Uterus (tissue), 4 donors: ENCODE measurements around the gene ZNF804B. TPM values are rescaled to one million over a fixed set of nuclear protein-coding genes. Genes with fewer than 3 reads are reported as not detected.

Experiments
- DNase-seq, 2 donors: peaks; one replicate each; pipeline ENCODE4 v3.0.0-alpha.2; 2019 to 2020
- H3K27ac ChIP-seq, 2 donors: fragments of 200-600 bp; sonication (generic); 1 replicate in 1 of 2; 2 replicates in 1 of 2; pipeline ENCODE4 v1.5.1; 2016 to 2018
- H3K27me3 ChIP-seq, 2 donors: fragments of 200-600 bp; sonication (generic); one replicate each; pipeline ENCODE4 v1.5.1; 2018 to 2019; ENCODE audit warnings: control low read depth in 1 of 2
- H3K36me3 ChIP-seq, 2 donors: fragments of 200-600 bp; sonication (generic); one replicate each; pipeline ENCODE4 v1.5.1; 2019; ENCODE audit warnings: control low read depth in 1 of 2
- H3K4me1 ChIP-seq, 2 donors: fragments of 200-600 bp; sonication (generic); one replicate each; pipeline ENCODE4 v1.5.1; 2018 to 2019; ENCODE audit warnings: control low read depth in 1 of 2
- H3K4me3 ChIP-seq, 2 donors: fragments of 200-600 bp; sonication (generic); 1 replicate in 1 of 2; 2 replicates in 1 of 2; pipeline ENCODE4 v1.5.1; 2018 to 2019; ENCODE audit warnings: mild to moderate bottlenecking in 1 of 2
- H3K9me3 ChIP-seq, 2 donors: fragments of 200-600 bp; sonication (generic); one replicate each; pipeline ENCODE4 v1.5.1; 2019; ENCODE audit warnings: control low read depth in 1 of 2
- POLR2A ChIP-seq, 2 donors: fragments of 450-650 bp; IDR thresholded peaks; one replicate each; pipeline ENCODE4 v1.6.1; 2016; ENCODE audit warnings: antibody characterized with exemption in 2 of 2, mild to moderate bottlenecking in 1 of 2, moderate library complexity in 1 of 2
- intact Hi-C: fragments of 100-400 bp; cut with DNase I; formaldehyde crosslinking; loops from one replicate; pipeline ENCODE4 v1.15.1; 2023; ENCODE audit warnings: low total_unique reads
- total RNA-seq, 4 donors: library from RNA; depleted of rRNA in 3 of 4; stranded (reverse); fragments of >200 nt in 3 of 4; gene quantifications; one replicate each; pipeline versions ENCODE4 v1.1.0 to v1.2.4, GENCODE V29; 2014 to 2023
- TF ChIP-seq, protein P1 (sequence below), 4 experiments: fragments of 200-600 bp in 2 of 4; fragments of 450-650 bp in 2 of 4; sonication (generic) in 2 of 4; IDR thresholded peaks; one replicate each; pipeline ENCODE4 v1.5.1; 2016 to 2019; ENCODE audit warnings: antibody characterized with exemption in 4 of 4, mild to moderate bottlenecking in 2 of 4, moderate library complexity in 1 of 4
- donor health status: DM: yes; HTN: yes; CAD: no.

Gene ZNF804B
- total RNA-seq, 4 donors from 2014 or later, result 0.07 TPM; not detected in 3

DNA sequence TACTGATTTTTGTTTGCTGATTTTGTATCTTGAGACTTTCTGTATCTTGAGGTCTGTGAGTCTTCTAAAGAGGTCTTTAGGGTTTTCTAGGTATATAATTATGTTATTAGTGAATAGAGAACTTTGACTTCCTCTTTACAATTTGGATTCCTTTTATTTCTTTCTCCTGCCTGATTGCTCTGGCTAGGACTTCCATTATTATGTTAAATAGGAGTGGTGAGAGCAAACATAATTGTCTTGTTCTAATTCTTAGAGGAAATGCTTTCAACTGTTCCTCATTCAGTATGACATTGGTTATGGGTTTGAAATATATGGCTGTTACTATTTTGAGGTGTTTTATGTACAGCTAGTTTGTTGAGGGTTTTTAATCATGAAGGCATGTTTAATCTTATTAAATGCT is 344.1 kb downstream of the ZNF804B start:
- H3K27ac ChIP-seq, result no peak overlapping the region
- TF ChIP-seq, protein P1, sequence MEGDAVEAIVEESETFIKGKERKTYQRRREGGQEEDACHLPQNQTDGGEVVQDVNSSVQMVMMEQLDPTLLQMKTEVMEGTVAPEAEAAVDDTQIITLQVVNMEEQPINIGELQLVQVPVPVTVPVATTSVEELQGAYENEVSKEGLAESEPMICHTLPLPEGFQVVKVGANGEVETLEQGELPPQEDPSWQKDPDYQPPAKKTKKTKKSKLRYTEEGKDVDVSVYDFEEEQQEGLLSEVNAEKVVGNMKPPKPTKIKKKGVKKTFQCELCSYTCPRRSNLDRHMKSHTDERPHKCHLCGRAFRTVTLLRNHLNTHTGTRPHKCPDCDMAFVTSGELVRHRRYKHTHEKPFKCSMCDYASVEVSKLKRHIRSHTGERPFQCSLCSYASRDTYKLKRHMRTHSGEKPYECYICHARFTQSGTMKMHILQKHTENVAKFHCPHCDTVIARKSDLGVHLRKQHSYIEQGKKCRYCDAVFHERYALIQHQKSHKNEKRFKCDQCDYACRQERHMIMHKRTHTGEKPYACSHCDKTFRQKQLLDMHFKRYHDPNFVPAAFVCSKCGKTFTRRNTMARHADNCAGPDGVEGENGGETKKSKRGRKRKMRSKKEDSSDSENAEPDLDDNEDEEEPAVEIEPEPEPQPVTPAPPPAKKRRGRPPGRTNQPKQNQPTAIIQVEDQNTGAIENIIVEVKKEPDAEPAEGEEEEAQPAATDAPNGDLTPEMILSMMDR (IDR thresholded peaks at IDR 0.05), result no peak
- no peak for TF ChIP-seq POLR2A (IDR thresholded peaks at IDR 0.05)
- no peaks in the 10 kb centered on the region for H3K36me3 ChIP-seq
- intact Hi-C loops, result no loop called here
- no peaks in the 10 kb centered on the region for H3K27me3 ChIP-seq
- no peaks in the 10 kb centered on the region for H3K9me3 ChIP-seq
- DNase-seq, result no peak
- no peak overlapping the region for H3K4me3 ChIP-seq
- no peaks in the 10 kb centered on the region for H3K4me1 ChIP-seq

DNA sequence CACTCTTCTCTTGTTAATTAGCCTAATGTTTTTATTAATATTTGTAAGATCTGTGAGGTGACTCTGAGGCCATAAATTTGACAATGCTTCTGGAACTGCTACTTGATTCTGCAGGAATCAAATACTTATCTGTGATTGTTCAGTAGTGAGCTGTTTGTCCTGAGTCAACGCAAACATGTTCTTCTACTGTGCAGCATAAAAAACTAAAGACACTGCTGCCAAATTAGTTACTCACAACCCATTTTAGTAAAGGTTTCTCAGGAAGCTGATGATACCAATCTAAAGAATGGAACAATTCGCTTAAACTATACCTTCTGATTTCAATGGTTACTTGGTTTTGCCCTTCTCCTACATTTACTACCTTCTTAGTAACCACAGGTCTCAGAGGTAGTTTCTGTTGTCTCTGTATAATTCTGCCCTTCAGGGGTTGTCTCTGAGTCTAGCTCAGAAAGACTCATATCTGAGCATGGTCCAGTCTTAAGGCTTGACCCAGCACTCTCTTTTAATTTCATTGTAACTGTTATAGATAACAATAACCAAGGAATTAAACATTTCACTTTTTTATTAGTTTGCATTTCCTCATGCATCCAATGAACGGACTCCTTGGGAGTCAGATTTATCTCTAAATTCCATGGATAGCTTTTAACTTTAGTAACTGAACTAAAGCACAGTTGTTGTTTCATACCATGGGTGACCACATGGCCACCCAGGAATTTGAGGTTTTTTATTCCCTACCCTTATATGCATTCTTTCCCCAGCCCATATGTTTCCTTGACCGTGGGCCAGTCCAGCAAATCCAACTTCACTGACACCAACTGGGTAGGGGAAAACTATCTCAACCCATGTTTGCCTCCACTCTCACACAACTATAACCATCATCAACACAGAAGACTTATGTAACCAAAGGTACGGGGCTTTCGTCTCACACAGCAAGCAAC is 345.5 kb downstream of the ZNF804B start:
- Histone ChIP-seq H3K4me3 (no peak overlapping the region), H3K27ac (no peak overlapping the region), H3K27me3 (no peaks in the 10 kb centered on the region), H3K36me3 (no peaks in the 10 kb centered on the region), H3K4me1 (no peaks in the 10 kb centered on the region), H3K9me3 (no peaks in the 10 kb centered on the region)
- intact Hi-C loops, result no loop called here
- TF ChIP-seq POLR2A (IDR thresholded peaks at IDR 0.05), result no peak
- TF ChIP-seq, protein P1 (IDR thresholded peaks at IDR 0.05), result no peak
- no peak for DNase-seq

DNA sequence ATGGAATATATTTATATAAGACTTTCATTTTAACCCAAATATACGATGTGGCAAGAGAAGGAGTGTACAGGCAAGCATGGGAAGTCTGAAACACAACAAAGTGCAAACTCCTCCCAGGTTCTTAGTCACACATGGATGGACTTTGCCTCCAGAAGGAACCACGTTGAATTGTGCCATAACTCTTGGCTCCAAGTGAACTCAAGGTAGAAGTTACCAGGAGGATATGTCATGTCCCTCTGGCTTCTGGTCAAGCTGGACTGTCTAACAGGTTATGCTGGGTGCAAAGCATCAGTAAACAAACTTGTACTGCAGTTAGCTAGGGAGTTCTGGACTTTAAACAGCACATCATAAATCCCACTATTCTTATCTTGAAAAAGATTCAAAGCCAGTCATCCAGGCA is 364.4 kb downstream of the ZNF804B start:
- H3K27me3 ChIP-seq, result no peaks in the 10 kb centered on the region
- H3K36me3 ChIP-seq, result no peaks in the 10 kb centered on the region
- intact Hi-C loops, result no loop called here
- H3K4me1 ChIP-seq, result no peaks in the 10 kb centered on the region
- no peak overlapping the region for H3K27ac ChIP-seq
- H3K9me3 ChIP-seq, result no peaks in the 10 kb centered on the region
- no peak for DNase-seq
- TF ChIP-seq, protein P1 (IDR thresholded peaks at IDR 0.05), result no peak
- no peak for TF ChIP-seq POLR2A (IDR thresholded peaks at IDR 0.05)
- H3K4me3 ChIP-seq, result no peak overlapping the region

DNA sequence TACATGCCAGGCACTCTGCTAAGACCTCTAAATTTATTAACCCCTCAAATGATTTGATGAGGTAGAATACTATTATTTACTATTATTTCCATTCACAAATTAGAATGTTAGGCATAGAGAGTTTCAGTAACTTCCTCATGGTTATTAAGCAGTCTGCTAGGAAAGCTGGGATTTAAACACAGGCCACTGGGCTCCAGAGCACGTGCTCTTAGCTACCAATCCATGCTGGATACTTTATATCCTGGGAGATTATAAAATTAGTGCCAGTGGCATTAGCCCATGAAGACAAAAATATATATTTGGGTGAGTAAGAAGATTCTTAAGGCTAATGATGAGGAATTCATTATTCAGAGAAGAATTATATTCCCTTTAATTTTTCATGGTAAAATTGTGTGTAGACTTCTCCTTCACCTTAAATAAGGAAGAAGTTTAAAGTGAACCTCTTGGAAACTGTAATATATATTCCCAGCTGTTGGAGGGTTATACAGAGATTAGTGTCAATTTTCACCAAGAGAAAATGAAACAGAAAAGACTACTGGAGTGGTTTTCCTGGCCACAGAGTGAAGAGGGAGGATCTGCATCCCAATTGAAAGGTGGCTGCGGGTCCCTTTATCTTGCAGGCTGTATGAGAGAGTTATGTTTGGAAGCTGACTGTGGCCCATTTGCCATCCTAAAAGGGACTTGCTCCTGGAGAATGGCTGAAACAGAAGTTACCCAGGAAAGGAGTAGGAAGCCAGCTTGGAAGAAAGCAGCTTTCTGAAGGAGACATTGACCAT is 370.3 kb downstream of the ZNF804B start:
- intact Hi-C loops, result no loop called here
- Histone ChIP-seq H3K27me3 (no peaks in the 10 kb centered on the region), H3K4me3 (no peak overlapping the region), H3K36me3 (no peaks in the 10 kb centered on the region), H3K9me3 (no peaks in the 10 kb centered on the region), H3K4me1 (no peaks in the 10 kb centered on the region), H3K27ac (no peak overlapping the region)
- DNase-seq, result no peak
- TF ChIP-seq POLR2A (IDR thresholded peaks at IDR 0.05), result no peak
- TF ChIP-seq, protein P1 (IDR thresholded peaks at IDR 0.05), result no peak

DNA sequence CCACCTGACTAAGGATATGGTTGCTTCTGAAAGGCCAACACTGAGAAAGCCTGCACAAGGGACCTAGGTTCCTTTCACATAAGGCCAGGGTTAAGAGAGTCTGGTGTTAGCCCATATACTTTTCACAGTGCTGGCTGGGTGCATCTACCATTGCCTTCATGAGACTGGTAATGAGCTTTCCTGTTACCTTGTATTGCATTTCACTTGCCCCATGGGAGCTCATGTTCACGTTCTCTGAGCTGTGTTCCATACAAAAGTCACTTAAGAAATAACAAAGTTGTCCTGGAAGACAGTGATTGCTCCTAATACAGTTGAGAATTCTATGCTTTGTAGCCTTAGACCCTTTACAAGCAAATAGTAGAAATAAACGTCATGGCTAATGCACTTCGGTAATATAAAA is 373.9 kb downstream of the ZNF804B start:
- intact Hi-C loops, result no loop called here
- no peak for DNase-seq
- Histone ChIP-seq H3K27ac (no peak overlapping the region), H3K9me3 (no peaks in the 10 kb centered on the region), H3K4me3 (no peak overlapping the region), H3K36me3 (no peaks in the 10 kb centered on the region), H3K27me3 (no peaks in the 10 kb centered on the region), H3K4me1 (no peaks in the 10 kb centered on the region)
- no peak for TF ChIP-seq POLR2A (IDR thresholded peaks at IDR 0.05)
- TF ChIP-seq, protein P1 (IDR thresholded peaks at IDR 0.05), result no peak
